GM13976 (cell line): ENCODE measurements around the gene GPR68.

Experiments
- DNase-seq: peaks from one replicate; pipeline ENCODE4 v3.0.0; 2012; ENCODE audit warnings: low spot score
- in situ Hi-C: fragments of 300-500 bp; cut with MboI; formaldehyde crosslinking; loops from one replicate; pipeline ENCODE4 v1.12.0; 2022; ENCODE audit warnings: low sequenced_read_pairs, mixed read lengths, inconsistent platforms; ENCODE audit not compliant: unreplicated experiment
- TF ChIP-seq, protein P1 (sequence below): IDR thresholded peaks from 2 replicates; pipeline ENCODE4 v1.5.1; 2012; ENCODE audit warnings: borderline replicate concordance, mild to moderate bottlenecking; ENCODE audit not compliant: insufficient read depth; ENCODE audit errors: extremely low read depth, missing control alignments, control extremely low read depth

Gene GPR68

DNA sequence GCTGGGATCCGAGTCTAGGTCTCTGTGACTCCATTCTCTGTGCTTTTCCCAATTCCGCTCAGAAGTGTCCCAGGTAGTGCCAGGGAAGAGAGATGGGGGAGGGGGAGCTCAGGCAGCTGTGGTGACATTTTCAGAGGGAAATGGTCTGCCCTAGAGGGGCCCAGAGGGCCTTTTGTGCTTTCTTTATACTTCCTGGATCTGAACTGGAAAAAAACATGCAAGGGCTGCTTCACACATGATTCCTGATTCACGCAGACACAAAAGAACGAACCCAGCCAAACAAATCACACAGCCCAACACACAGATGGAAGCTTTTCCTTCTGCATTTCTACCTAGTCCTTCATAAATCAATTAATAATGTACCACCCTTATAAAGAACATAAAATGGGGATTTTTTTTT lies 26.5 kb downstream of the GPR68 start:
- DNase-seq = no peak
- TF ChIP-seq, protein P1, sequence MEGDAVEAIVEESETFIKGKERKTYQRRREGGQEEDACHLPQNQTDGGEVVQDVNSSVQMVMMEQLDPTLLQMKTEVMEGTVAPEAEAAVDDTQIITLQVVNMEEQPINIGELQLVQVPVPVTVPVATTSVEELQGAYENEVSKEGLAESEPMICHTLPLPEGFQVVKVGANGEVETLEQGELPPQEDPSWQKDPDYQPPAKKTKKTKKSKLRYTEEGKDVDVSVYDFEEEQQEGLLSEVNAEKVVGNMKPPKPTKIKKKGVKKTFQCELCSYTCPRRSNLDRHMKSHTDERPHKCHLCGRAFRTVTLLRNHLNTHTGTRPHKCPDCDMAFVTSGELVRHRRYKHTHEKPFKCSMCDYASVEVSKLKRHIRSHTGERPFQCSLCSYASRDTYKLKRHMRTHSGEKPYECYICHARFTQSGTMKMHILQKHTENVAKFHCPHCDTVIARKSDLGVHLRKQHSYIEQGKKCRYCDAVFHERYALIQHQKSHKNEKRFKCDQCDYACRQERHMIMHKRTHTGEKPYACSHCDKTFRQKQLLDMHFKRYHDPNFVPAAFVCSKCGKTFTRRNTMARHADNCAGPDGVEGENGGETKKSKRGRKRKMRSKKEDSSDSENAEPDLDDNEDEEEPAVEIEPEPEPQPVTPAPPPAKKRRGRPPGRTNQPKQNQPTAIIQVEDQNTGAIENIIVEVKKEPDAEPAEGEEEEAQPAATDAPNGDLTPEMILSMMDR = no peak
- in situ Hi-C loops = no loop called here

DNA sequence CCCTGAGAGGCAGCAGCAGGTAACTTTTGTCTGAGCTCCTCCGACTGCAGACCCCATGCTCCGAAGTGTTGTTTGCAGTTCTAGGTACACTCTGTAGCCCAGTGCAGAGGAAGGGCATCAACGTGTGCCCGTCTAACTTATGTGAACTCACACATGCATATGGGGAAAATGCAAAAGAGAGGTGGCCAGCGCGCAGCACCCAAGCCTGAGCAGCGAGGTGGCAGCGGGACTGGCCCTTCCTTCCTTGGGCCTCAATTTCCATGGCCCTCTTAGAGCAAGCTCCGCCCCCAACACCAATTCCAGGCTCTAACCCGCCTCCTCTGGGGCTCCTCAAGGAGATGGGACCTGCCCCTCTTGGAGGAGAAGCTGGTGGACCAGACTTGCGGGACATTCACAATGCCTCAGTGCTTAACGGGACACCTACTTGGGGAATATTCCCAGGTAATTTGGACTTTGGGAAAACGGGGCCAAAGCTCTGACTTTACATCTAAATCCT lies 27.7 kb downstream of the GPR68 start:
- TF ChIP-seq, protein P1 = no peak
- no peak for DNase-seq
- in situ Hi-C loops = no loop called here

DNA sequence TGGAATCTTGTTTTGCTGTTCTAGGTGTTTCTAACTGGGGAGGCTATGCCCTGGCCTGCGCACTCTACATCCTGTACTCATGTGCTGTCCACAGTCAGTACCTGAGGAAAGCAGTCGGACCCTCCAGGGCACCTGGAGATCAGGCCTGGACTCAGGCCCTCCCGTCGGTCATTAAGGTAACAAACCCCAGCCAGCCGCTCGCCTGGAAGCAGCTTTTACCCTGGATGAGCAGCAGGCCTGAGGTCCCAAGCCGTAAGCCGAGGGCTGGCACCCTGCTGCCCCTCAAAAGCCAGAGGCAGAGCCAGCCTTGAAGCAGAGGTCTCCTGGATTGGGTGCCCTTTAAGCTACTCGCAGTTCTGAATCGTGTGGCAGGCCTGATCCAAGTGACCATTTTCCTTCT lies 29.1 kb downstream of the GPR68 start:
- in situ Hi-C loops = no loop called here
- TF ChIP-seq, protein P1 = no peak

DNA sequence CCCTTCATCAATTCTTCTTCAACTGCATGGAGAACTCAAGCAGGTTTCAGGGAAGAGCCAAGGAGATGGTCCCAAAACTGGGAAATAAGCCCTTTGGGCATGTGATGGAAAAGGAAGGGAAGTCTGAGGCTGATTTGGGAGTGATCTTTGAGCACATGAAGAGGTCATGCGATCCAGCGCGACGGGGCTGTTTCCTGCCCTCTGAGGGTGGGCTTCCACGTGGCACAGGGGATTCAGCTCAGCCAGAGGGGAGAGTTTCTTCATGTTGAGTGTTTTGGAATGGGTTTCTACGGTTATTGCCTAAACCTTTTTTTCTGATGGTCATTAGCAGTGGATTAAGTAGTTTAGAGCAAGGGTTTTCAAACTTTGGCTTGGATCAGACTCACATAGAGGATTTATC lies 30.2 kb downstream of the GPR68 start:
- no peak for DNase-seq
- TF ChIP-seq, protein P1 = no peak
- in situ Hi-C loops = no loop called here

More for the DNA sequence above, 29.1 kb downstream of the GPR68 start:
- no peak for DNase-seq

DNA sequence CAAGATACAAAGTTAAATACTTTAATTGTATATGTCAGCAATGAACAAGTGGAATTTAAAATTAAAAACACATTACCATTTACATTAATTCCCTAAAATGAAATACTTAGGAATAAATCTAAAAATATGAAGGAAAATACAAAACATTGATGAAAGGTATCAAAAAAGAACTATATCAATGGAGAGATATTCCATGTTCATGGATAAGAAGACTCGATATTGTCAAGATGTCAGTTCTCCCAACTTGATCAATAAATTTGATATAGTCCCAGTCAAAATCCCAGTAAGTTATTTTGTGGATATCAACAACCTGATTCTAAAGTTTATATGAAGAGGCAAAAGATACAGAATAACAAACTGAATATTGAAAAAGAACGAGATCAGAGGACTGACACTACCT lies 33.5 kb downstream of the GPR68 start:
- in situ Hi-C loops = no loop called here
- TF ChIP-seq, protein P1 = no peak
- DNase-seq = no peak

DNA sequence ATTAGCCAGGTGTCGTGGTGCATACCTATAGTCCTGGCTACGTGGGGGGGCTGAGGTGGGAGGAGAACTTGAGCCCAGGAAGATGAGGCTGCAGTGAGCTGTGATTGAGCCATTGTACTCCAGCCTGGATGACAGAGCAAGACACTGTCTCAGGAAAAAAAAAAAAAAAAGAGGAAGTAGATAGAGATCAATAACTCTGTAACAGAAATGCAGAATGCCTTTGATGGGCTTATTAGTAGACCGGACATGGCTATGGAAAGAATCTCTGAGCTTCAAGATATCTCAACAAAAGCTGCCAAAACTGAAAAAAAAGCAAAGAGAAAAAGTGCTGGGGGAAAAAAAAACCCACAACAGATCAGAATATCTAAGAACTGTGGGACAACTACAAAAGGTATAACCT lies 37.5 kb downstream of the GPR68 start:
- TF ChIP-seq, protein P1 = no peak
- in situ Hi-C loops = no loop called here

DNA sequence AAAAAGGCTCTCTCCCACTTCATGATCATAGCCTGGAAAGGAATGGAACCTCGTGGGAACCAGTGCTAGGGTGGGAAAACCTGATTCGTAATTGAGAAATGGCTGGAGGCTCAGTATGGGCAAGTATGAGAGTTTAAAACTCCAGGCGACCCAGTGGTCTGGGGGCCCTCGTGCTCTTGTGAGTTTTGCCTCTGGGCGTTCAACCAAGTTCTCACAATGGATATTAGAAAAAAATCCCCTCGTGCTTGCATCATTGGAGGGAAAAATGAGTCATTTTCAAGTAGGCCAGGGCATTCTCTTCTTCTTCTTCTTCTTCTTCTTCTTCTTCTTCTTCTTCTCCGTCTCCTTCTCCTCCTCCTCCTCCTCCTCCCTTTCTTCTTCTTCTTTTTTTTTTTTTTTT lies 39.0 kb downstream of the GPR68 start:
- TF ChIP-seq, protein P1 = no peak
- no peak for DNase-seq
- in situ Hi-C loops = no loop called here

More for the DNA sequence above, 37.5 kb downstream of the GPR68 start:
- DNase-seq = no peak
